Urinary bladder (tissue), 4 donors: Measurements from ENCODE around the gene SLC29A4. TPM values are rescaled to one million over a fixed set of nuclear protein-coding genes. Genes with fewer than 3 reads are reported as not detected.
"Not testable (repeated sequence)": the region's sequence is repeated elsewhere in the genome, so short reads cannot be mapped to it uniquely, and the experiment has no call there.

ENCODE experiments used
- DNase-seq: peaks from one replicate; pipeline ENCODE4 v3.0.0-alpha.2; 2015; ENCODE audit errors: extremely low spot score
- H3K27ac ChIP-seq: one replicate; pipeline ENCODE4 v1.5.1; 2013; ENCODE audit warnings: low read depth, mild to moderate bottlenecking, moderate library complexity
- H3K36me3 ChIP-seq: one replicate; pipeline ENCODE4 v1.6.1; 2013; ENCODE audit warnings: mild to moderate bottlenecking, moderate library complexity; ENCODE audit not compliant: insufficient read depth
- H3K4me1 ChIP-seq: one replicate; pipeline ENCODE4 v1.6.1; 2013; ENCODE audit warnings: mild to moderate bottlenecking, moderate library complexity; ENCODE audit not compliant: insufficient read depth
- H3K4me3 ChIP-seq: one replicate; pipeline ENCODE4 v1.5.1; 2013; ENCODE audit warnings: low read depth, low read length
- WGBS: extraction: QIAGEN DNeasy Blood & Tissue Kit; methylation state at CpG from one replicate; pipeline ENCODE4 v1.1.7; 2013; 5-methylcytosine and 5-hydroxymethylcytosine counted together
- polyA plus RNA-seq: library from polyadenylated mRNA; stranded (reverse); fragments of 200-250 nt; gene quantifications from one replicate; pipeline ENCODE4 v1.2.3, GENCODE V29; 2013
- total RNA-seq: library from RNA; depleted of rRNA; stranded (reverse); fragments of >200 nt; gene quantifications from one replicate; pipeline ENCODE4 v1.2.3, GENCODE V29; 2014
- donor health status: healthy with polysubstance abuse.
- donor health status: healthy.

The SLC29A4 gene, protein sequence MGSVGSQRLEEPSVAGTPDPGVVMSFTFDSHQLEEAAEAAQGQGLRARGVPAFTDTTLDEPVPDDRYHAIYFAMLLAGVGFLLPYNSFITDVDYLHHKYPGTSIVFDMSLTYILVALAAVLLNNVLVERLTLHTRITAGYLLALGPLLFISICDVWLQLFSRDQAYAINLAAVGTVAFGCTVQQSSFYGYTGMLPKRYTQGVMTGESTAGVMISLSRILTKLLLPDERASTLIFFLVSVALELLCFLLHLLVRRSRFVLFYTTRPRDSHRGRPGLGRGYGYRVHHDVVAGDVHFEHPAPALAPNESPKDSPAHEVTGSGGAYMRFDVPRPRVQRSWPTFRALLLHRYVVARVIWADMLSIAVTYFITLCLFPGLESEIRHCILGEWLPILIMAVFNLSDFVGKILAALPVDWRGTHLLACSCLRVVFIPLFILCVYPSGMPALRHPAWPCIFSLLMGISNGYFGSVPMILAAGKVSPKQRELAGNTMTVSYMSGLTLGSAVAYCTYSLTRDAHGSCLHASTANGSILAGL
- 2.7 TPM for total RNA-seq
- 3.6 TPM for polyA plus RNA-seq

DNA sequence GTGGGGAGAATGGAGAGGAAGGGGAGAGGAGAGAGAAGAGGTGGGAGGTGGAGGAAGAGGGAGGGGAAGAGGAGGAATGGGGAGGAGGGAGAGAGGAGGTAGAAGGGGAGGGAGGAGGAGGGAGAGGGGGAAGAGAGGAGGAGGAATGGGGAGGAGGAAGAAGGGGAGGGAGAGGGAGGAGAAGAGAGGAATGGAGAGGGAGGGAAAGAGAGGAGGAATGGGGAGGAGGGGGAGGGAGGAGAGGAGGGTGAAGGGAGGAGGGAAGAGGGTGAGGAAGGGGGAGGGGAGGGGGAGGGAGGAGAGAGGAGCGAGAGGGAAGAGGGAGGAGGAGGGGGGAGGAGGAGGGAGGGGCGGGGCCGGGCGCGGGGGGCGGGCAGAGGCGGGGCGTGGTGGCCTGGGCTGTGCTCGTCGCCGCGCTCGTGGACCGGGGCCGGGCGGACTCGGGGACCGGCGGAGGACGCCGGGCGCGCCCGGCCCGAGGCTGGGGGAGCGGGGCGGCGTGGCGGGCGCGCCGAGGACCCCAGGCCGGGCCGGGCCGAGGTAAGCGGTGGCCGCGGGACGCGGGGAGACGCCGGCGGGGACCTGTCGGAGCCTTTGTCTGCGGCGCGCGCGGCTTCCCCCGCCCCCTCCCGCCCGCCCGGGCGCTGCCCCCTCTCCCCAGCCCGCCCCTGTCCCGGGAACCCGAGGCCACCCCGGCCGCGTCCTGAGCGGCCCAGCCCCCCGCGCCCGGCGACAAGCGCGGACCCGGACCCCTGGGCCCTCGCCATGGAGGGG, at the start of gene SLC29A4:
TSS of gene SLC29A4 (plus strand) at position 401 of the 774 bp plus-strand sequence. CDS start 4,874 bp downstream, outside the sequence.
- H3K36me3 ChIP-seq, result no peaks in the 10 kb centered on the region
- no peak for DNase-seq
- peak within 1 kb of the TSS; percentile 61 for H3K4me3 ChIP-seq
- H3K4me1 ChIP-seq, result no peaks in the 10 kb centered on the region
- WGBS, result under 1% methylated on average over 67 of the region's 69 CpGs
- no peak within 1 kb of the TSS for H3K27ac ChIP-seq

DNA sequence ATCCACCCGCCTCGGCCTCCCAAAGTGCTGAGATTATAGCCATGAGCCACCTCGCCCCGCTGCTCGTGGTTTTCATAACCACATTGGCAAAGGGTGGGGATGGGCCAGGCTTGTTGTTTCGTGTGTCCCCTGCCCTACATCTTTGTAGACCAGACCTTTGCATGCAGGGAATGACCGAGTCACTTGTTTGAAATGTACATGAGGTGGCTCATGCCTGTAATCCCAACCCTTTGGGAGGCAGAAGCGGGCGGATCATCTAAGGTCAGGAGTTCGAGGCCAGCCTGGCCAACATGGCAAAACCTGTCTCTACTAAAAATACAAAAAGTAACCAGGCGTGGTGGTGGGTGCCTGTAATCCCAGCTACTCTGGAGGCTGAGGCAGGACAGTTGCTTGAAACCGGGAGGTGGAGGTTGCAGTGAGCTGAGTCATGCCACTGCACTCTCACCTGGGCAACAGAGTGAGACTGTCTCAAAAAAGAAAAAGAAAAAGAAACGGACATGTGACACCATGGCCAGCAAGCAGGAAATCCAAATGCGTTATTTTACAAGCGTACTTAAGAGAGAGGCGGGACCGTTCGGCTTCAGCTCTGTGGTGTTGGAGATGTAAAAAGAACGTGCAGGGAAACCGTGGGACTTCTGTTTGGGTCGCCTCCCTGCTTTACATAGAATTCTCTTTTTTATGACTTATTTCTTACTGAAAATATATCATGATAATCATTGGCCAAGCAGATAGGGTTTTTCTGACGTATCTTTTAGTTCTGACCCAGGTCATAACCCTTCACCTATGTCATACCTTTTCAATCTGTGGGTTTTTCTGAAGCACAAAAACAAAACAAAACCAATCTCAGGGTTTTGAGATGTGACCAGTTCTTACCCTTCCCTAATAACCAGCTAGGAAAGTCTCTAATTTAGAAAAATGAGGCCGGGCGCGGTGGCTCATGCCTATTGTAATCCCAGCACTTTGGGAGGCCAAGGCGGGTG, 47.6 kb upstream of the SLC29A4 start:
- H3K36me3 ChIP-seq, result peaks cover 2% of the 10 kb centered on the region
- H3K4me3 ChIP-seq, result no peak overlapping the region
- no peak for DNase-seq
- H3K4me1 ChIP-seq, result no peaks in the 10 kb centered on the region
- H3K27ac ChIP-seq, result no peak overlapping the region
- WGBS, result 74% methylated on average over 26 of the region's 26 CpGs

DNA sequence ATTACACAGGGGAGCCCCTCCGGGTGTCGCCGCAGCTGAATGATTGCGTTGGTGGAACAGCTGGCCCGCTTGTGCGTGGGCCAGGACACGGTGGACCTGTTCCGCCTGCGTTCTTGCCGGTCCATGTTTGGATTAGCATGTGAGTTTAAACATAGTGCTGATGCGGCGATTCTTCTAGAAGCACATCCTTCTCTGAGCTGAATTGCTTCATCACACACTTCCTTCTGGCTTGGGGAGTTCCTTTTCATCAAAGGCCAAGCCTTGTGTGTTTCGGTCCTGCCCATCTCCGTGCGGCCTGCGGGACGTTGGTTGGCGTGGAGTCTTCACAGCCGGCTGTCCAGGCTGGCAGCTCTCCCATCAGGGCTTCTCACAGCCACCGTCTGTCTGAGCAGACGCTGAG, 45.5 kb upstream of the SLC29A4 start:
- no peak for DNase-seq
- Histone ChIP-seq H3K36me3 (no peaks in the 10 kb centered on the region), H3K27ac (no peak overlapping the region), H3K4me3 (no peak overlapping the region), H3K4me1 (no peaks in the 10 kb centered on the region)
- 16% methylated on average over 21 of the region's 21 CpGs for WGBS

DNA sequence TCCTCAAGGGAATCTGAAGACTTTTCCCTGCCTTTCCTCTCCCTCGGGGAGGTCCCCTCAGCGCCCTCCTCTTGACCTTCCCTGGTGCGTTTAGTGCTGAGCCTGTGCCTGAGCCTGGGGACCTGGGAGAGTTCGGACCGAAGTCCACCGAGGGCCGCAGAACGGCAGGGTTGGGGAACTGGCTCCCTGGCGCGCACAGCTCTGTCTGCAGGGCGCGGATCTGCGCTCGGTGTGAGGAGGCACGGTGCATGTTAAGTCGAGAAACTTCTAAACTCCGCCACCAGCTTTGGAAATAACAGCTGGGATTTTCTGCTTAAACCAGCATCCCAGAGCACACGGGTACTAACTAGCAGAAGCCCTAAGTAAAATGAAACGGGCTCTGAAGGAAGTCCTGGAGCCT, 44.2 kb upstream of the SLC29A4 start:
- no peak overlapping the region for H3K4me3 ChIP-seq
- 81% methylated on average over 19 of the region's 19 CpGs for WGBS
- no peak for DNase-seq
- H3K36me3 ChIP-seq, result no peaks in the 10 kb centered on the region
- H3K27ac ChIP-seq, result no peak overlapping the region
- no peaks in the 10 kb centered on the region for H3K4me1 ChIP-seq

DNA sequence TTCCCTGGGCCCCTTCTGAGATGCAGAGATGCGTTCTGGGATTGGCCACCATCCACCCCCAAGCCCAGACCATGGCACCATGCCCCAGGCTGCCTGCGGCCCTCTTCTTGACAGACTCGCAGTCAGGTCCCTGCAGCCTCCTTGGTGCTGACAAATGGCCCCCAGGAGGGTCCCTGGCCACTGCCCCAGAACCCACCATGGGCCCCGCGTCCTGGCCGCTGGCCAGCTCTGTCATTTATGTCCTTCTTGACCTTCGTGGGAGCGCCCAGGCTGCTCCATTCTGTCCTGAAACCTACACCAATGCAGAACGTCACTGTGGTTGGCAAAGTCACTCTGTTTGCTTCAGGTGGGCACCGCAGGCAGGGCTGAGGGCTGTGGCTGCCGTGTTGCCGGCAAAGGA, 39.5 kb upstream of the SLC29A4 start:
- Histone ChIP-seq H3K27ac (no peak overlapping the region), H3K4me1 (no peaks in the 10 kb centered on the region), H3K36me3 (no peaks in the 10 kb centered on the region), H3K4me3 (no peak overlapping the region)
- DNase-seq, result no peak
- WGBS, result 81% methylated on average over 12 of the region's 12 CpGs

DNA sequence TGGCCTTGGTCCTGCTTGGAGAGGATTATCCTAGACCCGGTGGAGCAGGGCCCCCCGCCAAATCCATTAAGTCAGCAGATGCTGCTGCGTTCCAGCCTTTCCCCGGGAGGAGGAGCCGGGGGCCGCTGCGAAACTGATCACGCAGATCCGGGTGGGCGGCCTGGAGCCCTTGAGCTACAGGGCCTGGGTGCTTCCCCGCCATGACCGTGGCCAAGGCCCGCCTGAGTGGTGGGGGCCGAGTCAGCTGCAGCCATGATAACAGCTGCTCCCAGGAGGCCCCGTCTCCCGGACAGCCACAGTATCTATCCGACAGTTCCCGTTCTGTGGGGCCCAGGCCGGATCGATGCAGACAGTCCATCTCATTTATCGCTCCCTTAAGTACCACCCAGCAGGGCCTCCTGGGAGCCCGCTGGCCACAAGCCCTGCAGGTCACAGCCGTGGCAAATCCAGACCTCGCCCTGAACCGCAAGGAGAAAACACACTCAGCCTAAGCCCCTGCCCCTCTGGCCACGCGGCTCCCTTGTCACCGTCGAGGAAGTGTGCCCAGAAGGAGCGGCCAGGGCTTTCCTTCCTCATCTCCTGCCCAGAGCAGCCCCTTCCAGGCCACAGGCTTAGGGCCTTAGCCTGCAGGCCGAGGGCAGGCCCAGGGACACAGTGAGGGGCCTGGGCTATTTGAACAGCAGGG, 34.4 kb upstream of the SLC29A4 start:
- Histone ChIP-seq H3K27ac (peak overlapping the region; percentile 33), H3K36me3 (no peaks in the 10 kb centered on the region), H3K4me3 (no peak overlapping the region), H3K4me1 (no peaks in the 10 kb centered on the region)
- peak; percentile 62 for DNase-seq
- 25% methylated on average over 31 of the region's 31 CpGs for WGBS

DNA sequence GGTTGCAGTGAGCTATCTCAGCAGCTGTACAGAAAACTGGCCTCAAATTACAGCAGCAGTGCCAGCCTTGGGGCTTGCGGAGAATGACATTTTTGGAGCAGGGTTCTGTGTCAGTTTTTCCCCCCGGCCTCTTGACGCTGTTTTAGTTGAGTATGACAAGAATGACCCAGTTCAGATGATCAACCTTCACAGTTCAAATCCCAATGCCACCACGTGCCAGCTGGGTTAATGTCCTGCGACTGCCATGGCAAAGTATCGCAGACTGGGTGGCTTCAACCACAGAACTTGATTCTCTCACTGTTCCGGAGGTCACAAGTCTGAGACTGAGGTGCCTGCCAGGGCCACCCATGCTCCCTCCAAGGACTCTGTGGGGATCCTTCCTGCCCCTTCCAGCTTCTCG, 32.0 kb upstream of the SLC29A4 start:
- WGBS, result 92% methylated on average over 8 of the region's 8 CpGs
- not testable (repeated sequence) for H3K4me1 ChIP-seq, H3K27ac ChIP-seq, DNase-seq, H3K36me3 ChIP-seq, H3K4me3 ChIP-seq

DNA sequence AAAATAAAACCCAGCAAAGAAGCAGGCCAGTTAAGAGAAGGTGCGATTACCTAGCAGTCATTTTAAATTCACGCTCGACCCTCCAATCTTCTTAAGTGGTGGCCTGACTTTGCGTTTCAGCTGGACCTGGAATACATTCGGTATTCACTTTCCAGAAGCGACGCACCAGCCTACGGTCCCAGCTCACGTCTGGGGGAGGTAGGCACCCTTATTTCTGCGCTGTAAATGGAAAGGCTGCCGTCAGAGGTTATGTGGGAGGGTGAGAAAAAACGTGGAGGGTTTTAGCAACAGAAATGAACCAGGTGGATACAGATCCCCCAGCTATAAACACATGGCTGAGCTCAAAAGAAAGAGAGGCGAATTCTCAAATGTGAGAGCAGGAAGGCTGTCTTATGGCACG, 29.2 kb upstream of the SLC29A4 start:
- DNase-seq, H3K27ac ChIP-seq, H3K4me3 ChIP-seq, H3K4me1 ChIP-seq, H3K36me3 ChIP-seq: not testable (repeated sequence)
- 74% methylated on average over 14 of the region's 14 CpGs for WGBS

DNA sequence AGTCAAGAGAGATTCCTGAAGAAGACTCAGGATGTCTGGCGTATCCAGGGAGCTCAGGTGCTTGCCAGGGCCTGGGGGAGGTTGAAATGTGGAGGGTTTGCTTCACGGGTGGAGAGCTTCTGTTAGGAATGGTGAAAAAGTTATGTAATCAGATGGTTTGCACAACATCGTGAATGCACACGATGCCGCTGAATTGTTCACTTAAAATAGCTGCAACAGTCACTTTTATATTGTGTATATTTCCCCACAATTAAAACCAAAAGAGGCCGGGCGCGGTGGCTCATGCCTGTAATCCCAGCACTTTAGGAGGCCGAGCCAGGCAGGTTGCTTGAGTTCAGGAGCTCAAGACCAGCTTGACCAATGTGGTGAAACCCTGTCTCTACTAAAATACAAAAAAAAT, 28.4 kb upstream of the SLC29A4 start:
- H3K27ac ChIP-seq, H3K36me3 ChIP-seq, H3K4me3 ChIP-seq, DNase-seq, H3K4me1 ChIP-seq: not testable (repeated sequence)
- WGBS, result 86% methylated on average over 9 of the region's 9 CpGs

DNA sequence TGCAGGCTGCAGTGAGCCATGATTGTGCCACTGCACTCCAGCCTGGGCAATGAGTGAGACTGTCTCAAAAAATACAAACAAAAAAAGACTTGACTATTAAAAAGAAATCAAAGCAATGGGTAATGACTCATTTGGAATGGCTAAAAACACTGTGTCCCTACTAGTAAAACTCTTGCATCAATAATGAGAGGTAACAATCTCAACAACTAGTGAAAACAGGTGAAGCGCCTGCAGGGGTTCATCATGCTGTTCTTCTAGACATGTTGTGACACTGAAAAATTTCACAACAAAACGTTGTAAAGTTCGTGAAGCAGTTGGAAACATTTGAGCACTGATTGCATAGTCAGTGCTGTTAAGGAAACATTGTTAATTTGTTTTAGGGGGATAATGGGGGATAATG, 26.9 kb upstream of the SLC29A4 start:
- Histone ChIP-seq H3K4me1 (no peaks in the 10 kb centered on the region), H3K36me3 (no peaks in the 10 kb centered on the region), H3K4me3 (no peak overlapping the region), H3K27ac (no peak overlapping the region)
- DNase-seq, result no peak
- whole genome bisulfite sequencing, result 73% methylated on average over 3 of the region's 3 CpGs

DNA sequence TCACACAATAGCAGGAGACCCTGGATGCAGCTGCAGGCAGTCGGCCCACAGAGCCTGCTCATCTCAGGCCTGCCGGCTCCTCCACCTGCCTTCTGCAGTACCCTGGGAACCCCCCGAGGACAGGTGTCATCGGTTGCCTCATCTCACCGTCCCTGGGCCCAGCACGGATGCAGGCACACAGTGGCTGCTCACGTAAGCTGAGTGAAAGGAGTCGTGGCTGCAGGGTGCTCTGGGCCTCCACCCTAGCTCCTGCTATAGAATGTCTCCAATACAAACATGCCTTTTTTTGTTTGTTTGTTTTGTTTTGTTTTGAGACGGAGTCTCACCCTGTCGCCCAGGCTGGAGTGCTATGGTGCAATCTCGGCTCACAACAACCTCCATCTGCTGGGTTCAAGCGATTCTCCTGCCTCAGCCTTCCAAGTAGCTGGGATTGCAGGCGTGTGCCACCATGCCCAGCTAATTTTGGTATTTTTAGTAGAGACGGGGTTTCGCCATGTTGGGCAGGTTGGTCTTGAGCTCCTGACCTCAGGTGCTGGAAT, 22.1 kb upstream of the SLC29A4 start:
- not testable (repeated sequence) for H3K4me3 ChIP-seq, H3K36me3 ChIP-seq, DNase-seq, H3K4me1 ChIP-seq, H3K27ac ChIP-seq
- 90% methylated on average over 15 of the region's 15 CpGs for WGBS

DNA sequence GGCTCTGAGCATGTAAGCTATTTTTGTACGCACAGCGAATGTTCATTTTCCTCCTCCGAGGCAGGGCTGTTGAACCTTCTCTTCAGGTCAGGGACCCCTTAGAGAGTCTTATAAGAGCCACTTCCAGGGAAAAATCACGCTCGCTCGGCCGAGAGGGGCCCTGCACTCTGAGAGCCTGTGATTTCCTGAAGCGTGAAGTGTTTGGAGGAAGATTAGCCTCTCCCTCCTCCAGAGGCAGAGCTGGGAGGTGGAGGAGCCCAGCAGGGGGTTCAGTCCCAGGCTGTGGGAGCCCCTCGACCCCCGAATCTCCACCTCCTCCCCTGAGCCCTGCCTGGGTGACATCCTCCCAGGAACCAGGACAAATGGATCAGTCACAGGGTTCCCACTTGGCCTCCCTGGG, 19.7 kb upstream of the SLC29A4 start:
- H3K36me3 ChIP-seq, H3K27ac ChIP-seq, H3K4me1 ChIP-seq, DNase-seq, H3K4me3 ChIP-seq: not testable (repeated sequence)
- 83% methylated on average over 10 of the region's 10 CpGs for WGBS
